ENCODE results near the gene SHISA9. TPM values are rescaled to one million over a fixed set of nuclear protein-coding genes. Genes with fewer than 3 reads are reported as not detected.

Gene SHISA9
- total and polyA plus RNA-seq, 12 donors, result 0.04 to 4.8 (median 0.35) TPM

DNA sequence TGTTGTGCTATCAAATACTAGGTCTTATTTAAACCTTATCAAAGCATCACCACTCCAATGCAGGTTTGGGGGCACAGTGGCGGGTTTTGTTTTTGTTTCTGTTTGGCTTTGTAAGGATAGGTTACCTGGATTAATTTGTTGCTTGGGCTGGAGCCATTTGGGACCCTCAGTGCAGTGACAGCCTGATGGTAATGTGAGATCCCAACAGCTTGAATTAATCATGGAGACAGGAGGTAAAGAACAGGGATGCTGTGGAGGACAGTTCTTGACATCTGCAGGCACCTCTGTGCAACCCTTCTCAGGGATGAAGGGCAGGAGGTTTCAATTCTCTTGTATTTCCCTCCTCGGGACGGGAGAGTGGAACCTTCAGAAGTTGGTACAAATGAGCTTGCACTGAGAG, 40.5 kb downstream of the SHISA9 start:
- WGBS, 4 donors, result 53 to 64% (median 60%) methylated on average over 3 of the region's 3 CpGs
- Histone ChIP-seq H3K9me3 (replicated peaks in 1 of 3) (no peaks in the 10 kb centered on the region), H3K27ac (no peak overlapping the region), H3K27me3 (no peaks in the 10 kb centered on the region), H3K4me3 (no peak overlapping the region), H3K4me1 (replicated peaks in 1 of 2) (no peaks in the 10 kb centered on the region), H3K36me3 (replicated peaks in 1 of 2) (no peaks in the 10 kb centered on the region)
- intact Hi-C loops (cut with DNase I), result no loop called here
- TF ChIP-seq POLR2A (IDR thresholded peaks at IDR 0.05), result no peak
- TF ChIP-seq CTCF (IDR thresholded peaks at IDR 0.05), result no peak
- DNase-seq, result no peak

- Histone ChIP-seq H3K27me3 (no peaks in the 10 kb centered on the region), H3K4me1 (replicated peaks in 1 of 2) (no peaks in the 10 kb centered on the region), H3K4me3 (no peak overlapping the region), H3K9me3 (replicated peaks in 1 of 3) (no peaks in the 10 kb centered on the region), H3K27ac (no peak overlapping the region), H3K36me3 (replicated peaks in 1 of 2) (no peaks in the 10 kb centered on the region)
- DNase-seq, result no peak
- intact Hi-C loops (cut with DNase I), result no loop called here
- 50 to 58% (median 51%) methylated on average over 5 of the region's 5 CpGs for WGBS, 4 donors
- no peak for TF ChIP-seq CTCF (IDR thresholded peaks at IDR 0.05)
- TF ChIP-seq POLR2A (IDR thresholded peaks at IDR 0.05), result no peak
Measured at GRCh38 chr16:12942861-12943260, 41.5 kb downstream of the SHISA9 start.

- WGBS, 4 donors, result 61 to 76% (median 68%) methylated on average over 3 of the region's 3 CpGs
- intact Hi-C loops (cut with DNase I), result no loop called here
- DNase-seq, result no peak
- Histone ChIP-seq H3K27me3 (no peaks in the 10 kb centered on the region), H3K4me1 (replicated peaks in 1 of 2) (no peaks in the 10 kb centered on the region), H3K36me3 (replicated peaks in 1 of 2) (no peaks in the 10 kb centered on the region), H3K4me3 (no peak overlapping the region), H3K27ac (no peak overlapping the region), H3K9me3 (replicated peaks in 1 of 3) (no peaks in the 10 kb centered on the region)
- no peak for TF ChIP-seq CTCF (IDR thresholded peaks at IDR 0.05)
- TF ChIP-seq POLR2A (IDR thresholded peaks at IDR 0.05), result no peak
Measured at GRCh38 chr16:12944300-12944699, 42.9 kb downstream of the SHISA9 start.

DNA sequence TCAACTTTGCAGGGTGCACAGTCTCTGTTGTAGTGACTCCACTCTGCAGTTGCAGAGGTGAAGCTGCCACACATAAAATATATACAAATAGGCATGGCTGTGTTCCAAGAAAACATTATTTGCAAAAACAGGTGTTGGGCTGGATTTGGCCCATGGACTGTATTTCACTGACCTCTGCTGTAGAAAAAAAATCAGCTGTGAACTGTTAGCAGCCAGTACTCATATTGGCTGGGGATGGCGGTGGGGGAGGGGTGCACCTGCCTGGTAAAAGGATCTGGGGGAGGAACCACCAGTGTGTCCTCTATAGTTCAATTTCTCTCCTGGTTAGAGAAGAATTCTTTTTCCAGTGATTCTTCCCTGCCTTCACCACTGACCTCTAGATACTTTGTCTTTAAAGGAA, 50.0 kb downstream of the SHISA9 start:
- Histone ChIP-seq H3K27me3 (no peaks in the 10 kb centered on the region), H3K27ac (no peak overlapping the region), H3K36me3 (replicated peaks in 1 of 2) (no peaks in the 10 kb centered on the region), H3K4me3 (no peak overlapping the region), H3K4me1 (replicated peaks in 1 of 2) (no peaks in the 10 kb centered on the region), H3K9me3 (replicated peaks in 1 of 3) (no peaks in the 10 kb centered on the region)
- DNase-seq, result no peak
- 73 to 100% (median 76%) methylated on average over 1 of the region's 1 CpG for WGBS, 4 donors
- intact Hi-C loops (cut with DNase I), result no loop called here
- TF ChIP-seq CTCF (IDR thresholded peaks at IDR 0.05) (no peak), POLR2A (IDR thresholded peaks at IDR 0.05) (no peak)
